ENCODE results near the gene KRTAP10-7.
"Not testable (repeated sequence)": the region's sequence is repeated elsewhere in the genome, so short reads cannot be mapped to it uniquely, and the experiment has no call there.

The KRTAP10-7 gene

GRCh38 chr21:44557491-44558328 is 42.7 kb upstream of the KRTAP10-7 start:
- H3K36me3 ChIP-seq (replicated peaks; ENCODE audit: insufficient read depth, low read length) = no peaks in the 10 kb centered on the region
- H3K4me3 ChIP-seq (ENCODE audit: low read length) = no peak overlapping the region
- H3K4me1 ChIP-seq (ENCODE audit: low read length) = no peaks in the 10 kb centered on the region
- no peaks in the 10 kb centered on the region for H3K79me2 ChIP-seq (ENCODE audit: low read length)
- no peaks in the 10 kb centered on the region for H3F3A ChIP-seq (ENCODE audit: insufficient read depth, low read length)
- peaks cover 92% of the 10 kb centered on the region for H3K27me3 ChIP-seq (replicated peaks; ENCODE audit: insufficient read depth, low read length)
- H3K9me2 ChIP-seq (replicated peaks; ENCODE audit: insufficient read depth, low read length) = no peaks in the 10 kb centered on the region
- H2AFZ ChIP-seq (ENCODE audit: low read length) = no peak overlapping the region
- H3K9me3 ChIP-seq (replicated peaks; ENCODE audit: insufficient read depth, low read length) = no peaks in the 10 kb centered on the region
- DNase-seq = no peak
- no peak overlapping the region for H3K4me2 ChIP-seq (ENCODE audit: low read depth, low read length)
- no peak overlapping the region for H3K9ac ChIP-seq (ENCODE audit: low read length)
- no peak overlapping the region for H3K27ac ChIP-seq (ENCODE audit: low read length)
- TF ChIP-seq EZH2 (optimal IDR thresholded peaks at IDR 0.05; ENCODE audit: low read depth, low read length) (no peak), EZH2phosphoT487 (IDR thresholded peaks at IDR 0.05; ENCODE audit: low read length) (no peak)
- TF ChIP-seq, protein P1, sequence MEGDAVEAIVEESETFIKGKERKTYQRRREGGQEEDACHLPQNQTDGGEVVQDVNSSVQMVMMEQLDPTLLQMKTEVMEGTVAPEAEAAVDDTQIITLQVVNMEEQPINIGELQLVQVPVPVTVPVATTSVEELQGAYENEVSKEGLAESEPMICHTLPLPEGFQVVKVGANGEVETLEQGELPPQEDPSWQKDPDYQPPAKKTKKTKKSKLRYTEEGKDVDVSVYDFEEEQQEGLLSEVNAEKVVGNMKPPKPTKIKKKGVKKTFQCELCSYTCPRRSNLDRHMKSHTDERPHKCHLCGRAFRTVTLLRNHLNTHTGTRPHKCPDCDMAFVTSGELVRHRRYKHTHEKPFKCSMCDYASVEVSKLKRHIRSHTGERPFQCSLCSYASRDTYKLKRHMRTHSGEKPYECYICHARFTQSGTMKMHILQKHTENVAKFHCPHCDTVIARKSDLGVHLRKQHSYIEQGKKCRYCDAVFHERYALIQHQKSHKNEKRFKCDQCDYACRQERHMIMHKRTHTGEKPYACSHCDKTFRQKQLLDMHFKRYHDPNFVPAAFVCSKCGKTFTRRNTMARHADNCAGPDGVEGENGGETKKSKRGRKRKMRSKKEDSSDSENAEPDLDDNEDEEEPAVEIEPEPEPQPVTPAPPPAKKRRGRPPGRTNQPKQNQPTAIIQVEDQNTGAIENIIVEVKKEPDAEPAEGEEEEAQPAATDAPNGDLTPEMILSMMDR (IDR thresholded peaks at IDR 0.05; ENCODE audit: low read length) = no peak
- no peaks in the 10 kb centered on the region for H4K20me1 ChIP-seq (ENCODE audit: insufficient read depth, low read length)

DNA sequence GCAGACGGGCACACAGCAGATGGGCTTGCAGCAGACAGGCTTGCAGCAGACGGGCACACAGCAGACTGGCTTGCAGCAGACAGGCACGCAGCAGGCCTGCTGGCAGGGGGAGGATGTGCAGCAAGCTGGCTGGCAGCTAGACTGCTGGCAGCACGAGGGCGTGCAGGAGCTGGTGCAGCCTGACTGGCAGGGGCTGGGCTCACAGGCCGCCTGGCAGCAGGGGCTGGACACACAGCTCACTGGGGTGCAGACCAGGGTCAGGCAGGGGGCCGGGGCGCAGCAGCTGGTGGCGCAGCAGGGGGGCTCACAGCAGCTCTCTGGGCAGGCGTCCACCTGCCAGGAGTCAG is 42.1 kb upstream of the KRTAP10-7 start:
- not testable (repeated sequence) for H4K20me1 ChIP-seq (ENCODE audit: insufficient read depth, low read length); H3K36me3 ChIP-seq (replicated peaks; ENCODE audit: insufficient read depth, low read length); H2AFZ ChIP-seq (ENCODE audit: low read length); H3K4me3 ChIP-seq (ENCODE audit: low read length); H3K4me1 ChIP-seq (ENCODE audit: low read length); H3K9me2 ChIP-seq (replicated peaks; ENCODE audit: insufficient read depth, low read length); H3K79me2 ChIP-seq (ENCODE audit: low read length); H3F3A ChIP-seq (ENCODE audit: insufficient read depth, low read length); H3K9me3 ChIP-seq (replicated peaks; ENCODE audit: insufficient read depth, low read length); H3K9ac ChIP-seq (ENCODE audit: low read length); H3K4me2 ChIP-seq (ENCODE audit: low read depth, low read length); H3K27ac ChIP-seq (ENCODE audit: low read length); DNase-seq
- H3K27me3 ChIP-seq (replicated peaks; ENCODE audit: insufficient read depth, low read length) = peaks cover 92% of the 10 kb centered on the region

GRCh38 chr21:44558695-44559094 is 41.7 kb upstream of the KRTAP10-7 start, which contains the start of gene KRTAP10-3:
TSS of gene KRTAP10-3 (minus strand) at chr21:44558795. CDS start at chr21:44558715, 80 bp downstream.
- Histone ChIP-seq H3K4me2 (ENCODE audit: low read depth, low read length) (no peak within 1 kb of the TSS), H3K27me3 (replicated peaks; ENCODE audit: insufficient read depth, low read length) (peaks cover 92% of the 10 kb centered on the region)

More at GRCh38 chr21:44558695-44559094, 41.7 kb upstream of the KRTAP10-7 start, which contains the start of gene KRTAP10-3:
- Histone ChIP-seq H3K27ac (ENCODE audit: low read length) (no peak within 1 kb of the TSS), H4K20me1 (ENCODE audit: insufficient read depth, low read length) (no peaks in the 10 kb centered on the region), H3F3A (ENCODE audit: insufficient read depth, low read length) (no peaks in the 10 kb centered on the region), H3K79me2 (ENCODE audit: low read length) (no peaks in the 10 kb centered on the region), H3K9ac (ENCODE audit: low read length) (no peak within 1 kb of the TSS), H3K9me2 (replicated peaks; ENCODE audit: insufficient read depth, low read length) (no peaks in the 10 kb centered on the region), H3K4me3 (ENCODE audit: low read length) (no peak within 1 kb of the TSS), H3K36me3 (replicated peaks; ENCODE audit: insufficient read depth, low read length) (no peaks in the 10 kb centered on the region), H2AFZ (ENCODE audit: low read length) (no peak within 1 kb of the TSS), H3K4me1 (ENCODE audit: low read length) (no peaks in the 10 kb centered on the region), H3K9me3 (replicated peaks; ENCODE audit: insufficient read depth, low read length) (no peaks in the 10 kb centered on the region)
- TF ChIP-seq EZH2phosphoT487 (IDR thresholded peaks at IDR 0.05; ENCODE audit: low read length) (no peak), EZH2 (optimal IDR thresholded peaks at IDR 0.05; ENCODE audit: low read depth, low read length) (no peak)
- TF ChIP-seq, protein P1 (IDR thresholded peaks at IDR 0.05; ENCODE audit: low read length) = no peak
- no peak for DNase-seq
